SK-N-SH (cell line): ENCODE data around the gene NIBAN1. TPM values are rescaled to one million over a fixed set of nuclear protein-coding genes. Genes with fewer than 3 reads are reported as not detected.

ENCODE experiments used
- CTCF ChIA-PET: fragments of 300-600, 350-600 bp; formaldehyde crosslinking; extraction: SDS; loops from one replicate; lab custom pipeline; 2021; lab: Yijun Ruan, JAX
- POLR2A ChIA-PET: fragments of 350-600 bp; sonication (Branson Sonifier 250); formaldehyde crosslinking; extraction: SDS; loops from one replicate; lab custom pipeline; 2020; ENCODE audit warnings: antibody characterized with exemption, inconsistent platforms; lab: Yijun Ruan, JAX
- DNase-seq: peaks from one replicate; pipeline ENCODE4 v3.0.0; 2012
- H2AFZ ChIP-seq: fragments of 200-600 bp; sonication (generic); 2 replicates; pipeline ENCODE4 v1.8.1; 2016; ENCODE audit warnings: antibody characterized with exemption, mild to moderate bottlenecking, low read depth
- H3F3A ChIP-seq: fragments of 200-600 bp; sonication (generic); replicated peaks from 2 replicates; pipeline ENCODE3; 2016; ENCODE audit warnings: antibody characterized with exemption, mild to moderate bottlenecking; ENCODE audit not compliant: insufficient read depth
- H3K27ac ChIP-seq, 2 experiments: fragments of 200-500 bp in 1 of 2; fragments of 200-600 bp in 1 of 2; sonication (Bioruptor generic) in 1 of 2; sonication (generic), shearing (Covaris generic) in 1 of 2; 2 replicates each; pipeline versions ENCODE4 v1.5.1 to v1.6.1; 2014 to 2016; ENCODE audit warnings: low read depth in 2 of 2, inconsistent platforms in 1 of 2, low read length in 1 of 2, mild to moderate bottlenecking in 1 of 2, mixed read lengths in 1 of 2
- H3K27me3 ChIP-seq: fragments of 200-600 bp; sonication (generic), shearing (Covaris generic); 2 replicates; pipeline ENCODE4 v1.6.1; 2016; ENCODE audit warnings: mixed run types; ENCODE audit not compliant: insufficient read depth
- H3K36me3 ChIP-seq, 2 experiments: fragments of 200-500 bp in 1 of 2; fragments of 200-600 bp in 1 of 2; sonication (Bioruptor generic) in 1 of 2; sonication (generic) in 1 of 2; replicated peaks in 1 of 2; 2 replicates each; pipeline versions ENCODE3 to v1.5.1; 2014 to 2016; ENCODE audit warnings: low read length in 1 of 2, mild to moderate bottlenecking in 1 of 2; ENCODE audit not compliant: insufficient read depth in 2 of 2, control insufficient read depth in 1 of 2
- H3K4me1 ChIP-seq, 2 experiments: fragments of 200-500 bp in 1 of 2; fragments of 200-600 bp in 1 of 2; sonication (Bioruptor generic) in 1 of 2; sonication (generic), shearing (Covaris generic) in 1 of 2; 2 replicates each; pipeline versions ENCODE4 v1.5.1 to v1.6.1; 2014 to 2016; ENCODE audit warnings: low read depth in 1 of 2, low read length in 1 of 2, mixed run types in 1 of 2; ENCODE audit not compliant: insufficient read depth in 2 of 2, control insufficient read depth in 1 of 2
- H3K4me2 ChIP-seq: fragments of 200-600 bp; sonication (generic), shearing (Covaris generic); 2 replicates; pipeline ENCODE4 v1.6.1; 2017; ENCODE audit warnings: mixed run types
- H3K4me3 ChIP-seq, 2 experiments: fragments of 200-500 bp in 1 of 2; fragments of 200-600 bp in 1 of 2; sonication (Bioruptor generic) in 1 of 2; sonication (generic), shearing (Covaris generic) in 1 of 2; 2 replicates each; pipeline versions ENCODE4 v1.5.1 to v1.8.1; 2014 to 2016; ENCODE audit warnings: low read depth in 2 of 2, inconsistent platforms in 1 of 2, low read length in 1 of 2, mild to moderate bottlenecking in 1 of 2, mixed read lengths in 1 of 2, moderate library complexity in 1 of 2
- H3K79me2 ChIP-seq: fragments of 200-600 bp; sonication (generic); 2 replicates; pipeline ENCODE4 v1.8.1; 2017; ENCODE audit warnings: mild to moderate bottlenecking; ENCODE audit not compliant: insufficient read depth
- H3K9ac ChIP-seq: fragments of 200-600 bp; sonication (generic); 2 replicates; pipeline ENCODE4 v1.6.1; 2017; ENCODE audit warnings: mixed run types
- H3K9me2 ChIP-seq: fragments of 200-600 bp; sonication (generic); 2 replicates; pipeline ENCODE4 v1.6.1; 2017; ENCODE audit warnings: mixed run types
- H3K9me3 ChIP-seq: fragments of 200-600 bp; sonication (generic); 2 replicates; pipeline ENCODE4 v1.6.1; 2017; ENCODE audit warnings: mixed run types, mild to moderate bottlenecking, moderate library complexity
- H4K20me1 ChIP-seq: fragments of 200-600 bp; sonication (generic); 2 replicates; pipeline ENCODE4 v1.6.1; 2017; ENCODE audit warnings: mild to moderate bottlenecking, mixed run types; ENCODE audit not compliant: insufficient read depth
- EP300 ChIP-seq, 2 experiments: IDR thresholded peaks; 2 replicates each; pipeline versions ENCODE4 v1.4.0 to v1.6.1; 2012; ENCODE audit warnings: borderline replicate concordance in 1 of 2, low read depth in 1 of 2, low read length in 1 of 2
- FOSL2 ChIP-seq: IDR thresholded peaks from 2 replicates; pipeline ENCODE4 v1.4.0; 2012; ENCODE audit warnings: low read depth, mild to moderate bottlenecking, moderate library complexity, borderline replicate concordance
- FOXM1 ChIP-seq: IDR thresholded peaks from 2 replicates; pipeline ENCODE4 v1.4.0; 2012; ENCODE audit warnings: low read depth, mild to moderate bottlenecking
- GABPA ChIP-seq: IDR thresholded peaks from 2 replicates; pipeline ENCODE4 v1.4.0; 2012; ENCODE audit warnings: low read depth, mild to moderate bottlenecking
- GATA2 ChIP-seq: sonication (generic); formaldehyde crosslinking; IDR thresholded peaks from 2 replicates; pipeline ENCODE4 v1.5.0; 2020; ENCODE audit warnings: mild to moderate bottlenecking, missing genetic modification reagents
- JUND ChIP-seq: IDR thresholded peaks from 2 replicates; pipeline ENCODE4 v1.4.0; 2012
- MXI1 ChIP-seq: IDR thresholded peaks from 2 replicates; pipeline ENCODE4 v1.6.1; 2012; ENCODE audit warnings: mild to moderate bottlenecking, low read depth, low read length, improper control_type of control experiment
- NRF1 ChIP-seq: IDR thresholded peaks from 2 replicates; pipeline ENCODE4 v1.6.1; 2012; ENCODE audit warnings: low read depth, mild to moderate bottlenecking, low read length
- RCOR1 ChIP-seq: fragments of 150-350 bp; IDR thresholded peaks from 2 replicates; pipeline ENCODE4 v1.6.1; 2017; ENCODE audit warnings: antibody characterized with exemption, low read length
- SIN3A ChIP-seq: IDR thresholded peaks from 2 replicates; pipeline ENCODE4 v1.6.1; 2012; ENCODE audit warnings: low read depth, mild to moderate bottlenecking, low read length, moderate library complexity, borderline replicate concordance
- TAF1 ChIP-seq: IDR thresholded peaks from 2 replicates; pipeline ENCODE4 v1.6.1; 2012; ENCODE audit warnings: low read depth, mild to moderate bottlenecking, low read length, moderate library complexity, borderline replicate concordance
- TEAD4 ChIP-seq: IDR thresholded peaks from 2 replicates; pipeline ENCODE4 v1.4.0; 2012; ENCODE audit warnings: mild to moderate bottlenecking, borderline replicate concordance; ENCODE audit not compliant: insufficient read depth
- WGBS: methylation state at CpG from one replicate; pipeline ENCODE4 v1.1.6; 2017; ENCODE audit warnings: low lambda C conversion rate; 5-methylcytosine and 5-hydroxymethylcytosine counted together
- polyA plus RNA-seq, 3 experiments: library from polyadenylated mRNA; depleted of rRNA; stranded (reverse); fragments of >200 nt; gene quantifications; 2 replicates each; pipeline ENCODE4 v1.2.3, GENCODE V29; 2012
- TF ChIP-seq, protein P1 (sequence below): IDR thresholded peaks from 2 replicates; pipeline ENCODE4 v1.6.1; 2012; ENCODE audit warnings: mild to moderate bottlenecking, low read depth, low read length, moderate library complexity
- TF ChIP-seq, protein P2 (sequence below): IDR thresholded peaks from 2 replicates; pipeline ENCODE4 v1.4.0; 2012; ENCODE audit warnings: low read depth, borderline replicate concordance
- TF ChIP-seq, protein P3 (sequence below): fragments of 150-350 bp; IDR thresholded peaks from 2 replicates; pipeline ENCODE4 v1.6.1; 2017; ENCODE audit warnings: antibody characterized with exemption, low read length, low read depth, borderline replicate concordance

Gene NIBAN1
- polyA plus RNA-seq, 1 of the 3 experiments (the other 2 are of a cell fraction) = 23.9 TPM

DNA sequence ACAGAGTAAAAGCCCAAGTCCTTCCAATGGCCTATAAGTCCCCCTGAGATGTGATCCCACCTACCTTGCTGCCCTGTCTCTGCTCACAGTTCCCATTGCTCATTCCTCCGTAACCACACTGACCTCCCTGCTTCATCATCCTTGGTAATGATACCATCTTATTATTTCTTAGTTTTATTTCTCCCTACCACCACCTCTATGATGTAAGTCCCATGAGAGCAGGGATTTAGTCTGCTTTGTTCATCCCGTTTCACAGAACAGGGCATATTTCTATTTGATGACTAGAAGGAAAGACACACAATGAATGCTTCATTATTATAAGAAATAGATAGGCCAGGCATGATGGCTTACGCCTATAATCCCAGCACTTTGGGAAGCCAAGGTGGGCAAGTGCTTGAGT is 22.5 kb downstream of the NIBAN1 start:
- Histone ChIP-seq H3K4me3 (no peak overlapping the region), H2AFZ (no peak overlapping the region), H3F3A (peaks cover 7% of the 10 kb centered on the region), H3K9me3 (no peaks in the 10 kb centered on the region), H3K27ac (no peak overlapping the region), H4K20me1 (no peaks in the 10 kb centered on the region), H3K27me3 (no peaks in the 10 kb centered on the region), H3K36me3 (peaks cover 0 to 3% of the 10 kb centered on the region in 2 experiments), H3K9ac (no peak overlapping the region), H3K79me2 (no peaks in the 10 kb centered on the region), H3K4me2 (no peak overlapping the region), H3K9me2 (no peaks in the 10 kb centered on the region), H3K4me1 (peaks cover 7 to 11% of the 10 kb centered on the region in 2 experiments; a peak in 3 of 4 replicates)
- no peak for DNase-seq
- TF ChIP-seq GATA2 (CRISPR knock-in tag) (no peak), GABPA (no peak), NRF1 (no peak), EP300 (IDR thresholded peaks at IDR 0.05; ENCODE audit: borderline replicate concordance in 1 of 2, low read depth in 1 of 2, low read length in 1 of 2) (no peak), FOSL2 (no peak), JUND (no peak), SIN3A (no peak)
- TF ChIP-seq, protein P1, sequence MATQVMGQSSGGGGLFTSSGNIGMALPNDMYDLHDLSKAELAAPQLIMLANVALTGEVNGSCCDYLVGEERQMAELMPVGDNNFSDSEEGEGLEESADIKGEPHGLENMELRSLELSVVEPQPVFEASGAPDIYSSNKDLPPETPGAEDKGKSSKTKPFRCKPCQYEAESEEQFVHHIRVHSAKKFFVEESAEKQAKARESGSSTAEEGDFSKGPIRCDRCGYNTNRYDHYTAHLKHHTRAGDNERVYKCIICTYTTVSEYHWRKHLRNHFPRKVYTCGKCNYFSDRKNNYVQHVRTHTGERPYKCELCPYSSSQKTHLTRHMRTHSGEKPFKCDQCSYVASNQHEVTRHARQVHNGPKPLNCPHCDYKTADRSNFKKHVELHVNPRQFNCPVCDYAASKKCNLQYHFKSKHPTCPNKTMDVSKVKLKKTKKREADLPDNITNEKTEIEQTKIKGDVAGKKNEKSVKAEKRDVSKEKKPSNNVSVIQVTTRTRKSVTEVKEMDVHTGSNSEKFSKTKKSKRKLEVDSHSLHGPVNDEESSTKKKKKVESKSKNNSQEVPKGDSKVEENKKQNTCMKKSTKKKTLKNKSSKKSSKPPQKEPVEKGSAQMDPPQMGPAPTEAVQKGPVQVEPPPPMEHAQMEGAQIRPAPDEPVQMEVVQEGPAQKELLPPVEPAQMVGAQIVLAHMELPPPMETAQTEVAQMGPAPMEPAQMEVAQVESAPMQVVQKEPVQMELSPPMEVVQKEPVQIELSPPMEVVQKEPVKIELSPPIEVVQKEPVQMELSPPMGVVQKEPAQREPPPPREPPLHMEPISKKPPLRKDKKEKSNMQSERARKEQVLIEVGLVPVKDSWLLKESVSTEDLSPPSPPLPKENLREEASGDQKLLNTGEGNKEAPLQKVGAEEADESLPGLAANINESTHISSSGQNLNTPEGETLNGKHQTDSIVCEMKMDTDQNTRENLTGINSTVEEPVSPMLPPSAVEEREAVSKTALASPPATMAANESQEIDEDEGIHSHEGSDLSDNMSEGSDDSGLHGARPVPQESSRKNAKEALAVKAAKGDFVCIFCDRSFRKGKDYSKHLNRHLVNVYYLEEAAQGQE = no peak
- CTCF ChIA-PET = interaction anchor here (1.0 to 1.2 kb wide), 3 partner anchors 11 to 14 kb away, joined by 3 read pairs; no protein-coding TSS in a partner anchor
- 99% methylated on average over 3 of the region's 3 CpGs for WGBS
- POLR2A ChIA-PET = no interaction called here

DNA sequence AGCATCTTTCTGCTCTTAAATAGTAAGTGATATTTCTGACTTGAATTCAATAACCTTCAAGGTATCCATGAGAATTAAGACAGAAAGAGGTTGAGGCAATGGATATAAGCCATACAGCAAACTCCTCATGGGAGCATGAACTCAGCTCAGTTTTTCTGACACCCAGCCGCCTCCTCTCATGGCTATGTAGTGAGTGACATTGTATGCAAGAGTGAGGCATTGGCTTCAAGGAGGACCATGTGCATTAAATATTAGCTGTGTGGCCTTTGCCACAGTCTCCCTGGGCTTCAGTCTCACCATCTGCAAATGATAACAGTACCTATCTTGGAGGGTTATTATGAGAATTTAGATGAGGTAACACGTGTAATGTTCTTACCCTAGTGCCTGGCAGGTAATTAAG is 23.4 kb downstream of the NIBAN1 start:
- TF ChIP-seq TEAD4 (no peak), MXI1 (no peak), RCOR1 (no peak), FOXM1 (no peak), TAF1 (no peak)
- TF ChIP-seq, protein P2, sequence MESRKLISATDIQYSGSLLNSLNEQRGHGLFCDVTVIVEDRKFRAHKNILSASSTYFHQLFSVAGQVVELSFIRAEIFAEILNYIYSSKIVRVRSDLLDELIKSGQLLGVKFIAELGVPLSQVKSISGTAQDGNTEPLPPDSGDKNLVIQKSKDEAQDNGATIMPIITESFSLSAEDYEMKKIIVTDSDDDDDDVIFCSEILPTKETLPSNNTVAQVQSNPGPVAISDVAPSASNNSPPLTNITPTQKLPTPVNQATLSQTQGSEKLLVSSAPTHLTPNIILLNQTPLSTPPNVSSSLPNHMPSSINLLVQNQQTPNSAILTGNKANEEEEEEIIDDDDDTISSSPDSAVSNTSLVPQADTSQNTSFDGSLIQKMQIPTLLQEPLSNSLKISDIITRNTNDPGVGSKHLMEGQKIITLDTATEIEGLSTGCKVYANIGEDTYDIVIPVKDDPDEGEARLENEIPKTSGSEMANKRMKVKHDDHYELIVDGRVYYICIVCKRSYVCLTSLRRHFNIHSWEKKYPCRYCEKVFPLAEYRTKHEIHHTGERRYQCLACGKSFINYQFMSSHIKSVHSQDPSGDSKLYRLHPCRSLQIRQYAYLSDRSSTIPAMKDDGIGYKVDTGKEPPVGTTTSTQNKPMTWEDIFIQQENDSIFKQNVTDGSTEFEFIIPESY = no peak
- TF ChIP-seq, protein P3, sequence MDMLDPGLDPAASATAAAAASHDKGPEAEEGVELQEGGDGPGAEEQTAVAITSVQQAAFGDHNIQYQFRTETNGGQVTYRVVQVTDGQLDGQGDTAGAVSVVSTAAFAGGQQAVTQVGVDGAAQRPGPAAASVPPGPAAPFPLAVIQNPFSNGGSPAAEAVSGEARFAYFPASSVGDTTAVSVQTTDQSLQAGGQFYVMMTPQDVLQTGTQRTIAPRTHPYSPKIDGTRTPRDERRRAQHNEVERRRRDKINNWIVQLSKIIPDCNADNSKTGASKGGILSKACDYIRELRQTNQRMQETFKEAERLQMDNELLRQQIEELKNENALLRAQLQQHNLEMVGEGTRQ = no peak
- Histone ChIP-seq H3K27me3 (no peaks in the 10 kb centered on the region), H3K27ac (no peak overlapping the region), H4K20me1 (no peaks in the 10 kb centered on the region), H3K9me3 (no peaks in the 10 kb centered on the region), H3K9ac (no peak overlapping the region), H3K4me1 (peaks cover 7 to 9% of the 10 kb centered on the region in 2 experiments; a peak in 3 of 4 replicates), H3K79me2 (no peaks in the 10 kb centered on the region), H3K9me2 (no peaks in the 10 kb centered on the region), H3F3A (peaks cover 7% of the 10 kb centered on the region), H3K36me3 (peaks cover 0 to 3% of the 10 kb centered on the region in 2 experiments), H2AFZ (no peak overlapping the region), H3K4me3 (no peak overlapping the region), H3K4me2 (no peak overlapping the region)
- ChIA-PET POLR2A (no interaction called here), CTCF (interaction anchor here (1.2 to 1.5 kb wide), 3 partner anchors 12 to 146 kb away, joined by 3 to 7 read pairs (median 3); no protein-coding TSS in a partner anchor)
- 72% methylated on average over 2 of the region's 2 CpGs for WGBS
- DNase-seq = no peak
